DOHH2 (cell line): ENCODE results near the gene PEMT.

ENCODE experiments used
- EZH2phosphoT487 ChIP-seq: fragments of 200-600 bp; sonication (generic); IDR thresholded peaks from 2 replicates; pipeline ENCODE4 v1.6.1; 2017; ENCODE audit warnings: borderline replicate concordance, mild to moderate bottlenecking, antibody characterized with exemption, low read length, moderate library complexity, mixed read lengths
- TF ChIP-seq, protein P1 (sequence below): fragments of 200-600 bp; sonication (generic); IDR thresholded peaks from one replicate; pipeline ENCODE4 v1.5.1; 2014; ENCODE audit warnings: antibody characterized with exemption, mild to moderate bottlenecking, low read depth, low read length; ENCODE audit not compliant: poor library complexity, severe bottlenecking

- TF ChIP-seq, protein P1, sequence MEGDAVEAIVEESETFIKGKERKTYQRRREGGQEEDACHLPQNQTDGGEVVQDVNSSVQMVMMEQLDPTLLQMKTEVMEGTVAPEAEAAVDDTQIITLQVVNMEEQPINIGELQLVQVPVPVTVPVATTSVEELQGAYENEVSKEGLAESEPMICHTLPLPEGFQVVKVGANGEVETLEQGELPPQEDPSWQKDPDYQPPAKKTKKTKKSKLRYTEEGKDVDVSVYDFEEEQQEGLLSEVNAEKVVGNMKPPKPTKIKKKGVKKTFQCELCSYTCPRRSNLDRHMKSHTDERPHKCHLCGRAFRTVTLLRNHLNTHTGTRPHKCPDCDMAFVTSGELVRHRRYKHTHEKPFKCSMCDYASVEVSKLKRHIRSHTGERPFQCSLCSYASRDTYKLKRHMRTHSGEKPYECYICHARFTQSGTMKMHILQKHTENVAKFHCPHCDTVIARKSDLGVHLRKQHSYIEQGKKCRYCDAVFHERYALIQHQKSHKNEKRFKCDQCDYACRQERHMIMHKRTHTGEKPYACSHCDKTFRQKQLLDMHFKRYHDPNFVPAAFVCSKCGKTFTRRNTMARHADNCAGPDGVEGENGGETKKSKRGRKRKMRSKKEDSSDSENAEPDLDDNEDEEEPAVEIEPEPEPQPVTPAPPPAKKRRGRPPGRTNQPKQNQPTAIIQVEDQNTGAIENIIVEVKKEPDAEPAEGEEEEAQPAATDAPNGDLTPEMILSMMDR = no peak
- TF ChIP-seq EZH2phosphoT487 = no peak
These were observed 112.3 kb downstream of the PEMT start for GRCh38 chr17:17479209-17479608.
